ENCODE data around the gene PDE4C. TPM values are rescaled to one million over a fixed set of nuclear protein-coding genes. Genes with fewer than 3 reads are reported as not detected.
"Not testable (repeated sequence)": the region's sequence is repeated elsewhere in the genome, so short reads cannot be mapped to it uniquely, and the experiment has no call there.

The PDE4C gene
- total RNA-seq, 1 experiment from 2014 or later: not detected

GRCh38 chr19:18214779-18215433 is 11.3 kb downstream of the PDE4C start:
- H3K27me3 ChIP-seq: no peaks in the 10 kb centered on the region
- peak; percentile 79 for DNase-seq

GRCh38 chr19:18211683-18212082 is 14.6 kb downstream of the PDE4C start:
- DNase-seq: no peak
- Histone ChIP-seq H3K9me3 (no peaks in the 10 kb centered on the region), H3K27me3 (no peaks in the 10 kb centered on the region), H3K4me3 (no peak overlapping the region), H3K36me3 (peaks cover 6% of the 10 kb centered on the region)

More at GRCh38 chr19:18214779-18215433, 11.3 kb downstream of the PDE4C start:
- peaks cover 6% of the 10 kb centered on the region for H3K36me3 ChIP-seq
- H3K9me3 ChIP-seq: no peaks in the 10 kb centered on the region
- H3K4me3 ChIP-seq: no peak overlapping the region

GRCh38 chr19:18209912-18210311 is 16.3 kb downstream of the PDE4C start:
- not testable (repeated sequence) for H3K4me3 ChIP-seq, H3K36me3 ChIP-seq, DNase-seq, H3K27me3 ChIP-seq, H3K9me3 ChIP-seq

- Histone ChIP-seq H3K4me3 (peak overlapping the region; percentile 38), H3K9me3 (no peaks in the 10 kb centered on the region), H3K27me3 (no peaks in the 10 kb centered on the region), H3K36me3 (peaks cover 6% of the 10 kb centered on the region)
- DNase-seq: peak; percentile 90
Measured at GRCh38 chr19:18208098-18208951, 17.9 kb downstream of the PDE4C start.

GRCh38 chr19:18206018-18206417 is 20.2 kb downstream of the PDE4C start:
- Histone ChIP-seq H3K36me3 (peaks cover 6% of the 10 kb centered on the region; the same call in 1 of the 2 replicates), H3K4me3 (no peak overlapping the region), H3K9me3 (no peaks in the 10 kb centered on the region), H3K27me3 (no peaks in the 10 kb centered on the region)
- DNase-seq: no peak

GRCh38 chr19:18205200-18205892 is 20.9 kb downstream of the PDE4C start:
- H3K9me3 ChIP-seq: no peaks in the 10 kb centered on the region
- H3K27me3 ChIP-seq: no peaks in the 10 kb centered on the region
- peak; percentile 92 for DNase-seq
- peaks cover 8% of the 10 kb centered on the region for H3K36me3 ChIP-seq
- peak overlapping the region; percentile 63 for H3K4me3 ChIP-seq

- H3K9me3 ChIP-seq: no peaks in the 10 kb centered on the region
- H3K27me3 ChIP-seq: no peaks in the 10 kb centered on the region
- peaks cover 11% of the 10 kb centered on the region for H3K36me3 ChIP-seq
- H3K4me3 ChIP-seq: peak overlapping the region; percentile 63
- no peak for DNase-seq
Measured at GRCh38 chr19:18204394-18205199, 21.6 kb downstream of the PDE4C start.

- DNase-seq: peak; percentile 100
- no peaks in the 10 kb centered on the region for H3K9me3 ChIP-seq
- peak within 1 kb of the TSS; percentile 86 for H3K4me3 ChIP-seq
- H3K27me3 ChIP-seq: no peaks in the 10 kb centered on the region
- peaks cover 14% of the 10 kb centered on the region for H3K36me3 ChIP-seq
Measured at GRCh38 chr19:18203863-18204393, 22.3 kb downstream of the PDE4C start, which contains the start of gene RAB3A. TSS of gene RAB3A (minus strand) at chr19:18204042. CDS start at chr19:18202740, 1,302 bp downstream.

- Histone ChIP-seq H3K27me3 (no peaks in the 10 kb centered on the region), H3K9me3 (no peaks in the 10 kb centered on the region), H3K4me3 (peak overlapping the region; percentile 86), H3K36me3 (peaks cover 15% of the 10 kb centered on the region)
- peak; percentile 32 for DNase-seq
Measured at GRCh38 chr19:18203408-18203862, 22.8 kb downstream of the PDE4C start.

- Histone ChIP-seq H3K36me3 (peaks cover 18% of the 10 kb centered on the region), H3K27me3 (no peaks in the 10 kb centered on the region), H3K4me3 (peak overlapping the region; percentile 86), H3K9me3 (no peaks in the 10 kb centered on the region)
- DNase-seq: no peak
Measured at GRCh38 chr19:18202778-18203407, 23.3 kb downstream of the PDE4C start.

- H3K9me3 ChIP-seq: no peaks in the 10 kb centered on the region
- H3K27me3 ChIP-seq: no peaks in the 10 kb centered on the region
- no peak overlapping the region for H3K4me3 ChIP-seq
- H3K36me3 ChIP-seq: peaks cover 18% of the 10 kb centered on the region
- no peak for DNase-seq
Measured at GRCh38 chr19:18202397-18202777, 23.9 kb downstream of the PDE4C start.

GRCh38 chr19:18198374-18198773 is 27.9 kb downstream of the PDE4C start:
- no peak for DNase-seq
- no peak overlapping the region for H3K4me3 ChIP-seq
- H3K36me3 ChIP-seq: peaks cover 22% of the 10 kb centered on the region

GRCh38 chr19:18197941-18198340 is 28.3 kb downstream of the PDE4C start:
- Histone ChIP-seq H3K4me3 (no peak overlapping the region), H3K36me3 (peaks cover 22% of the 10 kb centered on the region), H3K27me3 (no peaks in the 10 kb centered on the region), H3K9me3 (no peaks in the 10 kb centered on the region)
- no peak for DNase-seq

More at GRCh38 chr19:18198374-18198773, 27.9 kb downstream of the PDE4C start:
- no peaks in the 10 kb centered on the region for H3K27me3 ChIP-seq
- H3K9me3 ChIP-seq: no peaks in the 10 kb centered on the region

- H3K9me3 ChIP-seq: no peaks in the 10 kb centered on the region
- H3K36me3 ChIP-seq: peaks cover 22% of the 10 kb centered on the region
- H3K4me3 ChIP-seq: no peak overlapping the region
- H3K27me3 ChIP-seq: no peaks in the 10 kb centered on the region
- DNase-seq: no peak
Measured at GRCh38 chr19:18197306-18197705, 28.9 kb downstream of the PDE4C start.

- no peak overlapping the region for H3K4me3 ChIP-seq
- H3K36me3 ChIP-seq: peaks cover 17% of the 10 kb centered on the region
- DNase-seq: no peak
- H3K9me3 ChIP-seq: no peaks in the 10 kb centered on the region
- H3K27me3 ChIP-seq: no peaks in the 10 kb centered on the region
Measured at GRCh38 chr19:18196511-18196845, 29.8 kb downstream of the PDE4C start.
